Measurements from ENCODE around the gene MT1H. TPM values are rescaled to one million over a fixed set of nuclear protein-coding genes. Genes with fewer than 3 reads are reported as not detected.

Gene MT1H
- total and polyA plus RNA-seq, 3 donors from 2014 or later, result not detected

DNA sequence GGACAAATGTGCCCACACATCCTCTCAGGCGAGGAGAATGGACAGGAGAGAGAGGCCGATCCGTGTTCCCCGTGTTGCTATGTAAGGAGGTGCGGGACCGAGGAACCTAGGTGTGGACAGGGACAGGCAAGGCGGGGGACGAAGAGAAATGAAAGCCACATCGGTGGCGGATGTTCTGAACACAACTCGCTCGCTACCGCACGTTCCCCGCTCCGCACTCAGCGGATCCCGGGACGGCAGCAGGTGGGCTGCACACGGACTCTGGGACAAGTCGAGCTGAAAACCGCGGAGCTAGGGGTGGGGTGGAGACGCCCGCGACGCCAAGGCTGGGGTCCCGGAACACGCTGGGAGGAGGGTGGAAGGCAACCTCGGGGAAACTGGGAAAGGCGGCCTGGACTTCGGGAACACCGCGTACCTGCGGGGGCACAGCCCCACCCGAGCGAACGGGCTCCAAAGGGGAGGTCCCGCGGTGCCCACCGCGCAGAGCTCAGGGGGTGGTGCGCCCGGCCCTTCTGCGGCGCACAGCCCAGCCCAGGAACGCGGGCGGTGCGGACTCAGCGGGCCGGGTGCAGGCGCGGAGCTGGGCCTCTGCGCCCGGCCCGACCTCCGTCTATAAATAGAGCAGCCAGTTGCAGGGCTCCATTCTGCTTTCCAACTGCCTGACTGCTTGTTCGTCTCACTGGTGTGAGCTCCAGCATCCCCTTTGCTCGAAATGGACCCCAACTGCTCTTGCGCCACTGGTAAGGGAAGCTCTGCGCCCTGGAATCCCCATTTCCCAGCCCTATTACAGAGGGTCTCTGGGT is 44.3 kb upstream of the MT1H start, which contains the start of gene MT1E:
Gene MT1E (plus strand): TSS at position 642 of the 803 bp plus-strand sequence. CDS start 71 bp downstream, at position 713.
- intact Hi-C loops (cut with DNase I; ENCODE audit: low total_unique reads), result no loop called here
- DNase-seq, result peak; percentile 54
- WGBS, 2 donors, result 3 to 4% methylated on average over 33 to 62 of the region's 62 CpGs

DNA sequence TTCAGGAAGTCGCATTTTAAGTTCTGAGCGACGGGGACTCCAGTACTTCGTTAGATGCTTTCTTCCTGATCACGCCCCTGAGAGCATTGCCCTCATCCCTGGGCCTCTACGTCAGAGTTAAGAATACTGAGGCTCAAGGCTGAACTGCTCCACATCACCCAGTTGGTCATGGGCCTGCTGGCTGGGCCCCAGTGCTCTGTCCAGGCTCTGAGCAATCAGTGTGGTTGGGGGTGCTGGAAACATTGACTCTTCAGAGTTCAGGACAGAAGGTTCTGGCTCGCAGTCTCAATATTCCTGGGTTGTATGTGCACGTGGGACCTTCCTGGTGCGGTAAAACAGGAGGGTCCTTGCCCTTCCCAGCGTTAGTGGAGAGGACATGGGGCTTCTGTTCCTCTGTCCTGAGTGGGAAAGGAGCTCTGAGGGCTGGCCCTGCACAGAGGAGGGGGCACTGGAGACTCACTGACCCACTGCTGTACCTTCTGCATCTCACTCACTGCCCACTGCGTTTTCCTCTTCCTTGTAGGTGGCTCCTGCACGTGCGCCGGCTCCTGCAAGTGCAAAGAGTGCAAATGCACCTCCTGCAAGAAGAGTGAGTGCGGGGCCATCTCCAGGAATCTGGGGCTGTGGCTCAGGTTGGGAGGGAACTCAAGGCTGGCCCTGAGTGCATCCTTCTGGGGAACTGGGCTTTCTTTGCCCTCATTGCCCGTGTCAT is 43.5 kb upstream of the MT1H start:
- peak; percentile 74 for DNase-seq
- Histone ChIP-seq H3K27ac (peak overlapping the region; percentile 44 to 84), H3K27me3 (no peaks in the 10 kb centered on the region), H3K36me3 (ENCODE audit: low read depth, missing control alignments) (no peaks in the 10 kb centered on the region), H3K9me3 (no peaks in the 10 kb centered on the region), H3K4me3 (peak overlapping the region; percentile 49 to 66), H3K4me1 (no peaks in the 10 kb centered on the region)
- no peak for TF ChIP-seq POLR2A (IDR thresholded peaks at IDR 0.05)
- TF ChIP-seq, protein P1, sequence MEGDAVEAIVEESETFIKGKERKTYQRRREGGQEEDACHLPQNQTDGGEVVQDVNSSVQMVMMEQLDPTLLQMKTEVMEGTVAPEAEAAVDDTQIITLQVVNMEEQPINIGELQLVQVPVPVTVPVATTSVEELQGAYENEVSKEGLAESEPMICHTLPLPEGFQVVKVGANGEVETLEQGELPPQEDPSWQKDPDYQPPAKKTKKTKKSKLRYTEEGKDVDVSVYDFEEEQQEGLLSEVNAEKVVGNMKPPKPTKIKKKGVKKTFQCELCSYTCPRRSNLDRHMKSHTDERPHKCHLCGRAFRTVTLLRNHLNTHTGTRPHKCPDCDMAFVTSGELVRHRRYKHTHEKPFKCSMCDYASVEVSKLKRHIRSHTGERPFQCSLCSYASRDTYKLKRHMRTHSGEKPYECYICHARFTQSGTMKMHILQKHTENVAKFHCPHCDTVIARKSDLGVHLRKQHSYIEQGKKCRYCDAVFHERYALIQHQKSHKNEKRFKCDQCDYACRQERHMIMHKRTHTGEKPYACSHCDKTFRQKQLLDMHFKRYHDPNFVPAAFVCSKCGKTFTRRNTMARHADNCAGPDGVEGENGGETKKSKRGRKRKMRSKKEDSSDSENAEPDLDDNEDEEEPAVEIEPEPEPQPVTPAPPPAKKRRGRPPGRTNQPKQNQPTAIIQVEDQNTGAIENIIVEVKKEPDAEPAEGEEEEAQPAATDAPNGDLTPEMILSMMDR (IDR thresholded peaks at IDR 0.05), result no peak
- intact Hi-C loops (cut with DNase I; ENCODE audit: low total_unique reads), result no loop called here
- 23 to 27% methylated on average over 7 to 16 of the region's 16 CpGs for WGBS, 2 donors

More for the DNA sequence above, 44.3 kb upstream of the MT1H start, which contains the start of gene MT1E:
- Histone ChIP-seq H3K36me3 (ENCODE audit: low read depth, missing control alignments) (no peaks in the 10 kb centered on the region), H3K4me3 (peak within 1 kb of the TSS; percentile 49 to 66), H3K27ac (peak within 1 kb of the TSS; percentile 44 to 84), H3K27me3 (no peaks in the 10 kb centered on the region), H3K4me1 (no peaks in the 10 kb centered on the region), H3K9me3 (no peaks in the 10 kb centered on the region)
- TF ChIP-seq, protein P1 (IDR thresholded peaks at IDR 0.05), result no peak
- TF ChIP-seq POLR2A (IDR thresholded peaks at IDR 0.05), result no peak

DNA sequence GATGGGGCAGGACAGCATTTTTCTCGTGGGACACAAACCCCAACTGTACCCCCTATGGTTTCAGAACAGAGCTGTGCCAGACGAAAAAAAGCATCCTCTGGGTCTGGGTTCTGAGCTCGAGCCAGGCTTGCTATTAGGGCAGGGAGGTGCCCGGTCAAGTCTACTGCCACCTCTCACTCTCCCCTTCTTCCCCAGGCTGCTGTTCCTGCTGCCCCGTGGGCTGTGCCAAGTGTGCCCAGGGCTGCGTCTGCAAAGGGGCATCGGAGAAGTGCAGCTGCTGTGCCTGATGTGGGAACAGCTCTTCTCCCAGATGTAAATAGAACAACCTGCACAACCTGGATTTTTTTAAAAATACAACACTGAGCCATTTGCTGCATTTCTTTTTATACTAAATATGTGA is 42.9 kb upstream of the MT1H start:
- H3K4me1 ChIP-seq, result peaks cover under 1% of the 10 kb centered on the region
- no peak overlapping the region for H3K4me3 ChIP-seq
- intact Hi-C loops (cut with DNase I; ENCODE audit: low total_unique reads), result no loop called here
- no peaks in the 10 kb centered on the region for H3K36me3 ChIP-seq (ENCODE audit: low read depth, missing control alignments)
- no peak for DNase-seq
- H3K27ac ChIP-seq, result no peak overlapping the region
- no peaks in the 10 kb centered on the region for H3K27me3 ChIP-seq
- no peak for TF ChIP-seq POLR2A (IDR thresholded peaks at IDR 0.05)
- TF ChIP-seq, protein P1 (IDR thresholded peaks at IDR 0.05), result no peak
- no peaks in the 10 kb centered on the region for H3K9me3 ChIP-seq
- WGBS, 2 donors, result 77 to 78% methylated on average over 7 of the region's 7 CpGs

DNA sequence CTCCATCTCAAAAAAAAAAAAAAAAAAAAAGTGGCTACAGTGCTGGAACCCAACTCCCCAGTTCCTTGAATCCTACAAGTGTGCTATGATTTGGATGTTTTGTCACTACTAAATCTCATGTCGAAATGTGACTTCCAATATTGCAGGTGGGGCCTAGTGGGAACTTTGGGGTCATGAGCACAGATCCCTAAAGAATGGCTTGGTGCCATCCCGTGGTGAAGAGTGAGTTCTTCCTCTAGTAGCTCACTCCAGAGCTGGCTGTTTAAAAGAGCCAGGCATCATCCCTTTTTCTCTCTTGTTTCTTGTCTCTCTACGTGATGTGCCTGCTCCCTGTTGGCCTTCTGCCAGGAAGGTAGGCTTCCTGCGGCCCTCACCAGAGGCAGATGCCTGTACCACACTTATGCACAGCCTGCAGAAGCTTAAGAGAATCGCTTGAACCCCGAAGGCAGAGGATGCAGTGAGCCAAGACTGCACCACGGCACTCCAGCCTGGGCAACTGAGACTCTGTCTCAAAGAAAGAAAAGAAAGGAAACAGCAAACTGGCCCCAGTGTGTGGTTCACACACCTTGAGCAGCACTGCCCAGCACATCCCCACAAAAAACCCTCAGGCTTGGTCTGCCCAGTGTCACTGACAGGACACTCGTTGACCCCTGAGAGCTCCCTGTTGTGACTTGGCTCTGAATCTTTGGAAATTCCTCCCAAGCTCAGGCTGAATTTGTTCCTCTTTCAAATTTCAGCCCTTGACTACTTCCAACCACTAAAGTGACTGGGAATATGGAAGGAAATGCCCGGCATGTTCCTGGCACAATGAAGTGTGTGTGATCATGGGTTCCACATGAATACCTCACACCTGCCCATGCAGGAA is 40.9 kb upstream of the MT1H start:
- H3K27me3 ChIP-seq, result no peaks in the 10 kb centered on the region
- H3K4me3 ChIP-seq, result no peak overlapping the region
- intact Hi-C loops (cut with DNase I; ENCODE audit: low total_unique reads), result no loop called here
- WGBS, 2 donors, result 69 to 72% methylated on average over 9 of the region's 9 CpGs
- no peak overlapping the region for H3K27ac ChIP-seq
- TF ChIP-seq POLR2A (IDR thresholded peaks at IDR 0.05), result no peak
- TF ChIP-seq, protein P1 (IDR thresholded peaks at IDR 0.05), result no peak
- peaks cover 8% of the 10 kb centered on the region for H3K4me1 ChIP-seq
- H3K9me3 ChIP-seq, result no peaks in the 10 kb centered on the region
- no peaks in the 10 kb centered on the region for H3K36me3 ChIP-seq (ENCODE audit: low read depth, missing control alignments)
- no peak for DNase-seq

Measured in testis (tissue), 3 donors.